Heart left ventricle (tissue), 16 donors: ENCODE measurements around the gene MYL7. TPM values are rescaled to one million over a fixed set of nuclear protein-coding genes. Genes with fewer than 3 reads are reported as not detected.
A peak's percentile ranks its signal among the peaks of the same experiment; 100 is the strongest.

ENCODE experiments used
- ATAC-seq, 4 donors: fragments of 200-7000 bp; cut with Tn5 transposase; one replicate each; pipeline ENCODE4 v1.9.1; 2020 to 2022; ENCODE audit warnings: moderate library complexity in 4 of 4, mild to moderate bottlenecking in 3 of 4, moderate number of reproducible peaks in 1 of 4
- DNase-seq, 5 donors: peaks; one replicate each; pipeline ENCODE4 v3.0.0-alpha.2; 2020
- H3K27ac ChIP-seq, 12 donors: fragments of 200-600 bp; sonication (generic) in 4 of 12; one replicate each; pipeline versions ENCODE4 v1.5.0 to v1.8.0; 2016 to 2022; ENCODE audit warnings: mild to moderate bottlenecking in 2 of 12
- H3K27me3 ChIP-seq, 9 donors: fragments of 200-600 bp; sonication (generic) in 2 of 9; one replicate each; pipeline versions ENCODE4 v1.5.1 to v1.8.0; 2016 to 2022; ENCODE audit warnings: mild to moderate bottlenecking in 3 of 9
- H3K36me3 ChIP-seq, 9 donors: fragments of 200-600 bp; sonication (generic) in 2 of 9; one replicate each; pipeline versions ENCODE4 v1.5.0 to v1.8.0; 2018 to 2022; ENCODE audit warnings: mild to moderate bottlenecking in 2 of 9
- H3K4me1 ChIP-seq, 12 donors: fragments of 200-600 bp; sonication (generic) in 4 of 12; one replicate each; pipeline versions ENCODE4 v1.5.0 to v1.8.0; 2016 to 2022; ENCODE audit warnings: mild to moderate bottlenecking in 3 of 12
- H3K4me3 ChIP-seq, 12 donors: fragments of 200-600 bp; sonication (generic) in 4 of 12; one replicate each; pipeline versions ENCODE4 v1.5.0 to v1.8.0; 2017 to 2022; ENCODE audit warnings: mild to moderate bottlenecking in 9 of 12, moderate library complexity in 4 of 12
- H3K9me3 ChIP-seq, 12 donors: fragments of 200-600 bp; sonication (generic) in 4 of 12; one replicate each; pipeline versions ENCODE4 v1.5.0 to v1.8.0; 2016 to 2022; ENCODE audit warnings: mild to moderate bottlenecking in 1 of 12
- POLR2A ChIP-seq, 2 donors: fragments of 450-650 bp; IDR thresholded peaks; one replicate each; pipeline ENCODE4 v1.6.1; 2017; ENCODE audit warnings: antibody characterized with exemption in 2 of 2, mild to moderate bottlenecking in 2 of 2, moderate library complexity in 2 of 2
- WGBS, 4 donors: extraction: QIAGEN DNeasy Blood & Tissue Kit in 2 of 4; methylation state at CpG; one replicate each; pipeline versions ENCODE4 v1.1.5 to v1.1.7; 2013 to 2018; 5-methylcytosine and 5-hydroxymethylcytosine counted together
- intact Hi-C, 10 donors: fragments of 100-400 bp; cut with DNase I; formaldehyde crosslinking; loops; one replicate each; pipeline versions ENCODE4 v1.11.1 to v1.14.2; 2022
- polyA plus RNA-seq, 2 donors: library from polyadenylated mRNA; stranded (reverse); fragments of 200-250 nt; gene quantifications; one replicate each; pipeline ENCODE4 v1.2.3, GENCODE V29; 2013
- total RNA-seq, 9 donors: library from RNA; depleted of rRNA in 2 of 9; stranded (reverse); fragments of >200 nt in 2 of 9; fragmentation: NEBNext Ultra II Directional in 3 of 9; extraction: Animal tissue kit (Norgen Biotek cat#: 25700) in 3 of 9; gene quantifications; one replicate each; pipeline versions ENCODE4 v1.1.0 to v1.2.4, GENCODE V29; 2016 to 2023
- TF ChIP-seq, protein P1 (sequence below), 12 donors: fragments of 200-600 bp; sonication (generic) in 4 of 12; IDR thresholded peaks; one replicate each; pipeline versions ENCODE4 v1.5.0 to v1.8.0; 2018 to 2022; ENCODE audit warnings: antibody characterized with exemption in 12 of 12, mild to moderate bottlenecking in 5 of 12
- donor health status: ischemic (EF 13 %, LVEDD 7.1; RV severe dilation, severe dysfunction).
- donor health status: healthy with polysubstance abuse.
- donor health status: DM: no; HTN: yes; CAD: no.
- donor health status: DM: no; HTN: no; CAD: no.
- donor health status: ischemic (EF 25% LVEDD 6.9; RV normal size, moderate dysfunction).
- donor health status: ischemic (EF 25% LVEDD 5.7; RV mildly dilated, moderate dysfunction).
- donor health status: healthy.
- donor health status: DM: yes; HTN: yes; CAD: no.
- donor health status: ischemic (EF 35%, LVEDD 5.7; RV mildly dilated, moderate dysfunction).
- donor health status: nonischemic (EF 11% LVEDD 7.7; RV severe dilation, severe dysfunction).
- donor health status: DM: yes; HTN: yes; CAD: no.
- donor health status: PGD.
- donor health status: ischemic (EF 29% LVEDD 5.4; RV normal size, mild dysfunction).
- donor health status: nonischemic (EF 23%, LVEDD 6.1; RV moderate dilation, normal function).

The MYL7 gene
- total and polyA plus RNA-seq, 11 donors = 975 to 4,037 (median 2,357) TPM

DNA sequence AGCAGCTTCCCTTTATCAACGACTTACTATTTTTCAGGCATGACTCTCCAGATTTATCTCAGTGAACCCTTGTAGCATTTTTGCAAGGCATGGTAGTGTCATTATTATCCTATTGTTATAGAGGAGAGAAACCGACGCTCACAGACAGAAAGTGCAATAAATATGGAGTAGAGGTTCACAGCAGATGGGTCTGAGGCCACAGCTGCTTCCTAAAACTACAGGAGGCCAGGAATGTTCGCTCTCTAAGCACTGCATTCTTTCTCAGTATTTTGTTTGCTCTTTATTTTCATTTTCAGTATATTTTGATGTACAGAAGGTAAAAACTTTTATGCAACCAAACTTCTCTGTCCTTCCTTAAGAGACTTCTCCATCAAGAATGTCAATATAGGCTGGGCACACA, 41.5 kb downstream of the MYL7 start:
- TF ChIP-seq POLR2A (IDR thresholded peaks at IDR 0.05) = no peak
- TF ChIP-seq, protein P1, sequence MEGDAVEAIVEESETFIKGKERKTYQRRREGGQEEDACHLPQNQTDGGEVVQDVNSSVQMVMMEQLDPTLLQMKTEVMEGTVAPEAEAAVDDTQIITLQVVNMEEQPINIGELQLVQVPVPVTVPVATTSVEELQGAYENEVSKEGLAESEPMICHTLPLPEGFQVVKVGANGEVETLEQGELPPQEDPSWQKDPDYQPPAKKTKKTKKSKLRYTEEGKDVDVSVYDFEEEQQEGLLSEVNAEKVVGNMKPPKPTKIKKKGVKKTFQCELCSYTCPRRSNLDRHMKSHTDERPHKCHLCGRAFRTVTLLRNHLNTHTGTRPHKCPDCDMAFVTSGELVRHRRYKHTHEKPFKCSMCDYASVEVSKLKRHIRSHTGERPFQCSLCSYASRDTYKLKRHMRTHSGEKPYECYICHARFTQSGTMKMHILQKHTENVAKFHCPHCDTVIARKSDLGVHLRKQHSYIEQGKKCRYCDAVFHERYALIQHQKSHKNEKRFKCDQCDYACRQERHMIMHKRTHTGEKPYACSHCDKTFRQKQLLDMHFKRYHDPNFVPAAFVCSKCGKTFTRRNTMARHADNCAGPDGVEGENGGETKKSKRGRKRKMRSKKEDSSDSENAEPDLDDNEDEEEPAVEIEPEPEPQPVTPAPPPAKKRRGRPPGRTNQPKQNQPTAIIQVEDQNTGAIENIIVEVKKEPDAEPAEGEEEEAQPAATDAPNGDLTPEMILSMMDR (IDR thresholded peaks at IDR 0.05) = no peak
- intact Hi-C loops = no loop called here
- DNase-seq (no peak), ATAC-seq (no peak)
- Histone ChIP-seq H3K27me3 (peaks cover 0 to 14% (median 0%) of the 10 kb centered on the region in 9 donors), H3K4me1 (peaks cover 0 to 55% (median 19%) of the 10 kb centered on the region in 12 donors), H3K4me3 (no peak overlapping the region), H3K36me3 (no peaks in the 10 kb centered on the region), H3K9me3 (no peaks in the 10 kb centered on the region), H3K27ac (peak overlapping the region in 5 of 12 donors; percentile 68 to 90 (median 76))
- WGBS, 4 donors = 31 to 39% (median 36%) methylated on average over 4 of the region's 4 CpGs

DNA sequence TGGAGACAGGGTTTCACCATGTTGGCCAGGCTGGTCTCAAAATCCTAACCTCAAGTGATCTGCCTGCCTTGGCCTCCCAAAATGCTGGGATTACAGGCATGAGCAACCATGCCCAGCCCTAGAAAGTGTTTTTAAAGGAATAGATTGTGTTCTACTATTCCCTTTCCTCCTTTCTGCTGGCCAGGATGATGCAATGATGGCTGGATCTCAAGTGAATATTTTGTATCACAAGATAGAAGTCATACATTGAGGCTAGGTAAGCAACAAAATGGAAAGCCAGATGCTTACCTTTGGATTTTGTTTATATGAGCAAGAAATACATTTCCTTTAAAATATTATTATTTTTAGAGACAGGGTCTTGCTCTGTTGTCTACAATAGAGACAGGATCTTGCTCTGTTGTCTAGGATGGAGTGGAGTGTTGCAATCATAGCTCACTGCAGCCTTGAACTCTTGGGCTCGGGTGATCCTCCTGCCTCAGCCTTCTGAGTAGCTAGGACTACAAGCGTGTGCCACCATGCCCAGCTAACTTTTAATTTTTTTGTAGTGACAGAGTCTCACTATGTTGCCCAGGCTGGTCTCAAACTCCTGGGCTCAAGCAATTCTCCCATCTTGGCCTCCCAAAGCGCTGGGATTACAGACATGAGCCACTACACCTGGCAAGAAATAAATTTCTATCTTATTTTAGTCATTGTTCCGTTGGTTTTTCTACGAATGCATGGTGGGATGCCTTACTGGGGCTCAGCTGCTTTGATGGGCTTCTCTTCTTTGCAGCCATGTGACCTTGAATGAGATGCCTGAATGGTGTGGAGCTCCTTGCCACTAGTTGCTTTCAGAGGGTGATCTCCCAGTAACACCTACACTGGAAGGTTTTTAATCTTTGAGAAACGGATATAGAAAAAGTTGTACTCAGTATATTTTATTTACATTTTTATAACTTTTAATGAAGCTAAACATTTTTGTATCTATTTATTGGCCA, 42.8 kb downstream of the MYL7 start:
- H3K27ac ChIP-seq = no peak overlapping the region

DNA sequence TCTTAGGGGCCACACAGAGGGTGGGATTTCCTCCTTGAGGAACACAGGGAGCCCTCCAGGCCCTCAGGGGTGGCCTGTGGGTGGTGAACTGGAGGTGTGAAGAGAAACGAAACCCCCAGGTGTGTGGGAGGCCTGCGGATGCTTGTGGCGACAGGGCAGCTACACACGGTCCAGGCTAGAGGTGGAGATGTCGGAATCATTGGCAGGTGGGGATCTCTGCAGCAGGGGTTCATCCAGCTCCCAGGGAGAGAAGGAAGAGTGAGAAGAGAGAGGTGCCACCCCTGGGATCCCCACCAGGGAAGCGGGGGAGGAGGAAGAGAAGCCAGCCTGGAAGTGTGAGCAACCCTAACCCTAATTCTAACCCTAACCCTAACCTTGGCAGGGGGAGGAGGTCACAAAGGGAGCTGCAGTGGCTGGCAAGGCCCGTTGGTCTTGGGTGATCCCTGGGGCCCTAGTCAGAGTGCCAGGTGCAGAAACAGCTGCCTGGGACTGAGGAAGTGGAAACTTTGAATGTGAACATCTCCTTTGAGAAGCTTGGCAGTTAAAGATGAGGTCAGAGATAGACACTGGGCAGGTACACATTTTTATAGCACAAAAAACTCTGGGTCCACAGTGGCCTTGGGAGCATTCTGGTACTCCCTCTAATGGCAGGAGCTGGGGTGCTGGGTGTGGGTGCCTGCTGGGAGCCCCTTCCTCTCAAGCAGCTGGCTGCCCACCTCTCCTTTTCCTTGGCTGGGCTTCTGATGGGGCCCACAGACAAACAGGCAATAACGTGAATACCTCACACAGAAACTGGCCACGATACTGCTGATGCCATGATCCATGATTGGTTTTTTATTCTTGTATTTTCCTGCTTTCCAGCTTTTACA, 43.8 kb downstream of the MYL7 start:
- Histone ChIP-seq H3K4me1 (peaks cover 0 to 47% (median 11%) of the 10 kb centered on the region in 12 donors), H3K36me3 (no peaks in the 10 kb centered on the region), H3K27ac (peak overlapping the region in 1 of 12 donors; percentile 17), H3K9me3 (no peaks in the 10 kb centered on the region), H3K4me3 (no peak overlapping the region), H3K27me3 (no peaks in the 10 kb centered on the region)
- TF ChIP-seq, protein P1 (IDR thresholded peaks at IDR 0.05) = no peak
- no peak for TF ChIP-seq POLR2A (IDR thresholded peaks at IDR 0.05)
- DNase-seq = no peak
- intact Hi-C loops = no loop called here
- no peak for ATAC-seq
- 82 to 87% (median 86%) methylated on average over 9 of the region's 9 CpGs for WGBS, 4 donors

More for the DNA sequence above, 42.8 kb downstream of the MYL7 start:
- H3K27me3 ChIP-seq = peaks cover 0 to 3% (median 0%) of the 10 kb centered on the region in 9 donors
- ATAC-seq (no peak), DNase-seq (no peak)
- H3K9me3 ChIP-seq = no peaks in the 10 kb centered on the region
- H3K36me3 ChIP-seq = no peaks in the 10 kb centered on the region
- TF ChIP-seq POLR2A (IDR thresholded peaks at IDR 0.05) = no peak
- TF ChIP-seq, protein P1 (IDR thresholded peaks at IDR 0.05) = no peak
- intact Hi-C loops = no loop called here
- H3K4me3 ChIP-seq = no peak overlapping the region
- H3K4me1 ChIP-seq = peaks cover 0 to 56% (median 14%) of the 10 kb centered on the region in 12 donors
- 90 to 93% (median 91%) methylated on average over 6 of the region's 6 CpGs for WGBS, 4 donors
